Transverse colon (tissue), 4 donors: ENCODE results near the gene SYNE2.

Experiments used
- CTCF ChIP-seq, 5 experiments: fragments of 200-600 bp in 3 of 5; fragments of 450-650 bp in 2 of 5; sonication (generic) in 3 of 5; IDR thresholded peaks; 1 replicate in 2 of 5; 2 replicates in 3 of 5; pipeline ENCODE4 v1.5.1; 2016 to 2017; ENCODE audit warnings: antibody characterized with exemption in 5 of 5, inconsistent platforms in 3 of 5, mild to moderate bottlenecking in 2 of 5, moderate library complexity in 1 of 5
- EP300 ChIP-seq: sonication (generic); formaldehyde crosslinking; IDR thresholded peaks from one replicate; pipeline ENCODE4 v1.6.1; 2017; ENCODE audit warnings: antibody characterized with exemption, low read depth
- POLR2A ChIP-seq: fragments of 450-650 bp; IDR thresholded peaks from one replicate; pipeline ENCODE4 v1.6.1; 2016; ENCODE audit warnings: antibody characterized with exemption, mild to moderate bottlenecking, moderate library complexity
- POLR2AphosphoS5 ChIP-seq, 3 donors: sonication (generic); formaldehyde crosslinking; IDR thresholded peaks; one replicate each; pipeline ENCODE4 v1.6.1; 2016; ENCODE audit warnings: antibody characterized with exemption in 3 of 3

- no peak for TF ChIP-seq CTCF (IDR thresholded peaks at IDR 0.05)
- TF ChIP-seq POLR2A: no peak
- no peak for TF ChIP-seq POLR2AphosphoS5 (IDR thresholded peaks at IDR 0.05)
- no peak for TF ChIP-seq EP300
Observed at GRCh38 chr14:64197996-64198395, 345.2 kb downstream of the SYNE2 start.
